Measurements from ENCODE around the gene CADM4.

The CADM4 gene

DNA sequence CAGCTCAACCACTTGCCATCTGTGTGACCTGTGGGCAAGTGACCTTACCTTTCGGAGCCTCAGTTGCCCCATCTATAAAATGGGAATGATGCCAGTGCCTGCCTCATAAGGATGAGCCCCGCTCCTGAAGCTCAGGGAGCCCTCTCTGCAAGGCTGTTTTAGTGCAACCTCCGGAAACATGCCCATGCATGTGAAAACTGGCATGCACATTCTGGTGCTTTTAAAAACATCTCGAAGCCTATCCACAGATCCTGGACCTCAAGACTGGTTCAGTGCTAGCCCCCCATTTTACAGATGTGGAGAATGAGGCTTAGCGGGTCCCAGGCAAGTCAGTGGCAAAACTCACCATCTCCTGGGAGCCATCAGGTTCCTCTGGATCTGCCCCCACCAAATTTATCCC lies 5.6 kb downstream of the CADM4 start:
- DNase-seq (ENCODE audit: low read depth), result no peak

DNA sequence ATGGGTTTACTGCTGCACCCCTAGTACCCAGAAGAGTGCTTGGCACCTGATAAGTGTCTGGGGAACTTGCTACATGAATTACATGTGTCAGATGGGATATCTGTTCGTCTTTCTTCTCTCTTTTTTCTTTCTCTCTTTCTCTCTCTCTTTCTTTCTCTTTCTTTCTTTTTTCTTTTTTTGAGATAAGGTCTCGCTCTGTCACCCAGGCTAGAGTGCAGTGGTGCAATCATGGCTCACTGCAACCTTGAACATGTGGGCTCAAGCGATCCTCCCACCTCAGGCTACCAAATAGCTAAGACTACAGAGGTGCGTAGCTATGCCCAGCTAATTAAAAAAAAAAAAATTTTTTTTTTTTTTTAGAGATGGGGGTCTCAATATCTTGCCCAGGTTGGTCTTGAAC lies 6.1 kb downstream of the CADM4 start:
- DNase-seq (ENCODE audit: low read depth), result no peak

DNA sequence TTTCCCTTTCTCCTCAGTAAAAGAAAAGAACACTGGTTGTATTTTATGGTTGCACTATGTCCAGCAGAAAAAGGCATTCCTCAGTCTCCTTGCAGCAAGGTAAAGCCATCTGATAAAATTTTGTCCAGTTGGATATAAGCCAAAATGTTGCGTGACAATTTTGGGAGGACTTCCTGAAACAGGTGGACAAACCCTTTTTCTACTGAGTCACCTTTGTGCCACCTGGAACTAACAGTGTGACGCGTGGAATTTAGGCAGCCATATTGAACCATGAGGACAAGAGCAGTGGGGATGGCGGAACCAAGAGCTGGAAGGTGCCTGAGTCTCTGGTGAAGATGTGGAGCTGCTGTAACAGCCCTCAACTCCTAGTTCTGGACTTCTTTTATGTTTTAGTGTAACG lies 8.2 kb downstream of the CADM4 start:
- DNase-seq (ENCODE audit: low read depth), result no peak

DNA sequence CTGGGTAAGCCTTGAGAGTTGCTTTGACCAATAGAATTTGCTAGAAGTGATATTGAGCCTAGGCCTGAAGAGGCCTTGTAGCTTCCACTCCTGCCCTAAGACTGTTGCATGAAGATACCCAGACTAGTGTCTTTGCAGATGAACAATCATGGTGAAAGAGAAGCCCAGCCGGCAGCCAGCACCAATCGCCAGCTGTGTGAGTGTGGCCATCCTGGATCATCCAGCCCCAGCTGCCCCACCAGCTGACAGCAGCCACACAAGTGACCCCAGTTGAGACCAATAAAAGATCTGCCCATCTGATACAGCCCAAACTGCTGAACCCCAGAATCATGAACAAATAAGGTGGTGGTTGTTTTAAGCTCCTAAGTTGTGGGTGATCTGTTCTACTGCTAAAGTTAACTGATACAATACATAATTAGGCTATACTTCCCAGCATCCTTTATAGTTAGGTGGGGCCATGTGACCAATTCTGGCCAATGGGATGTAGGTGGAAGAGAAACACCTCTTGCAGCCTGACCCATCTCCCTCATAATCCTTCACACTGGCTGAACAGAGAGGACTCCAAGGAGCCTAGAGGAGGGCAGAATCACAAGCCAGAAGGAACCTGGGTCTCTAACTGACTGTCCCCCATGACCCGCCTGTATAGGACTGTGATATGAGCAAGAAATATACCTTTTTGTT lies 10.9 kb downstream of the CADM4 start:
- no peak for DNase-seq (ENCODE audit: low read depth)

DNA sequence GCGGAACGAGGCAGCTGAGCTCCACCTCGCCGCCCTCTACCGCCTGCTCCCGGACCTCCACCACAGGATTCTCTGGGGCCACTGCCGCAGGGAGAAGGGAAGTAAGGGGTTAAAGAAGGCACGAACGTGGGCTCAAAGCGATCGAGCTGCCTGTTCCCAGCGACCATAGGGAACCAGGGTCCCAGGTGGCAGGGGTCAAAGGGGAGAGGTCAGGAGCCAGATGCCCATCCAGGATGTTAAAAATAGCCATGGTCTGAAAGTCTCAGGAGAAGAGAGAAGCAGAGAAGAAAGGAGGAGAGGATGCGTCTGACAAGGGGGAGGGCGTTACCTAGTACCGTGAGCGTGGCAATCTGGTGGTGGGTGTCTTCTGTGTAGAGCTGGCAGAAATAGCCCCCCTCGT lies 12.8 kb downstream of the CADM4 start:
- DNase-seq (ENCODE audit: low read depth), result no peak

DNA sequence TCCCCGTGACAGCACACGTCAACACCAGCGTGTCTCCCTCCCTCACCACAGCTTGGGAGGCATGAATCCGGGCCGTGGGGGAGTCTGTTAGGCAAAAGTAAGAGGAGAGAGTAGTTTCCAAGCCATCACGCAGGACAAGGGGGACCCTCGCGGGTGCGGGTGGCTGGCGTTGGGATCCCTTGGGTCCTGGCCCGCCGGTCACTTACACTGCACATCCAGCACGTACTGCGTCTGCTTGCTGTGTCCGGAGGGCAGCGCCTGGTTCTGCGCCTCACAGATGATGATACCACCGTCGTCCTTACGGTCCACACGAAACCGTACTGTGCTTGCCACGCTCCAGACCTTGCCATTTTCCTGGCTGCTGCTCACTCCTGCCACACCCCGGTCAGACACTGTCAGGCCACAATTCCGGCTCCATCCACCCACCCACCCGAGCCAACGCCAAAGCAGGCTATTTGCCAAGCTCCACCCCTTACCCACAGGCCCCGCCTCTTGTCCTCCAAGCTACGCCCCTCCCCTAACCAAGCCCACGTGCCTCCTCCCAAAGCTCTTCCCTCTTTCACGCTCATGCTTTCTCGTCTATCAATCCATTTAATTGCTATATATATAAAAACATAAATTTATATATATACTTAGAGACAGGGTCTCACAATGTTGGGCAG lies 13.6 kb downstream of the CADM4 start:
- DNase-seq (ENCODE audit: low read depth), result no peak

DNA sequence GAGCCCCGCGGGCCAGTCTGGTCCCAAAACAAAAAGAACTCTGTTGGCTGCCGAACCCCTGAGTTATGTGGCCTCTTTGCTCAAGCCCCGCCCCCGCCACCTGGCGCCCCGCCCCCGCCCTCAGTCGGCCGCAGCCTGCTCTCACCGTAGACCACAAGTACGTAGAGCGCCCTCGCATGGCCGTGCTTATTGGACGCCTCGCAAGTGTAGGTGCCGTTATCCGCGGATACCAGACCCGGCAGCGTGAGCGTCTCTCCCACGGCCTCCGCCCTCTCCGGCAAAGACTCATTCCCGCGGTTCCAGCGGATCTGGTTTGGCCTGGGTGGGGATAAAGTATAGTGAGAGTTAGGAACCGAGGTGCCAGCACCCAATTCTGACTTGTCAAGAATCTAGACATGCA lies 14.7 kb downstream of the CADM4 start:
- peak; percentile 75 for DNase-seq (ENCODE audit: low read depth)

DNA sequence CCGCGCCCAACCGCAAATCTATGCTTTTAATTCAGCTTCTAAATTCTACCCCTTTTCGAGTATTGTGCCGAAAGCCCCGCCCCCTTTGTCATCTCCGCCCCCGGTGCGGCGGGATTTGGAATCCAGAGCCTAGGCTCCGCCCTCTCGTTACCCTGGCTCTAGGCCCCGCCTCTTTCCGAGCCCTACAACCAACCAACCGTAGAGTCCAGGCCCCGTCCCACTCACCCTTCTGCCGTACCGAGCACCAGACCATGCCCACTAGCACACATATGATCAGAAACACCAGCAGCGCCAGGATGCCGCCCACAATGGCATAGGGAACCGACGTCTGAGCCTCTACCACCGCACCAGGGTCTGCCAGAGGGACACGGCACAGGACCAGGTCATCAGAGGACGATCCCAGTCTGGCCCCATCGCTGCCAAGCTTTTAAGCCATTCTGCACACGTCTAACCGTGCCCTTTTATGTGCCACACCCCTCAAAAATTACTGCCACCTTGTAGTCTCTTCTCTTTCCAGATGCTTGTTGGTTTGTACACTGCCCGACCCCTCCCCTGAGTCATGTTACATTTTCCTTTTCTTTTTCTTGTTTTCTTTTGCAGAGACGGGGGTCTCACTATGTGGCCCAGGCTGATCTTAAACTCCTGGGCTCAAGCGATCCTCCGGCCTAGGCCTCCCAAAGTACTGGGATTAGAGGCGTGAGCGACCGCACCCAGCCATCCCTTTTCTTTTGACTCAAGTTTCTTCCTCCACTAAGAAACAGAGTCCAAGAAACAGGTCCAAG lies 15.6 kb downstream of the CADM4 start:
- DNase-seq (ENCODE audit: low read depth), result no peak

DNA sequence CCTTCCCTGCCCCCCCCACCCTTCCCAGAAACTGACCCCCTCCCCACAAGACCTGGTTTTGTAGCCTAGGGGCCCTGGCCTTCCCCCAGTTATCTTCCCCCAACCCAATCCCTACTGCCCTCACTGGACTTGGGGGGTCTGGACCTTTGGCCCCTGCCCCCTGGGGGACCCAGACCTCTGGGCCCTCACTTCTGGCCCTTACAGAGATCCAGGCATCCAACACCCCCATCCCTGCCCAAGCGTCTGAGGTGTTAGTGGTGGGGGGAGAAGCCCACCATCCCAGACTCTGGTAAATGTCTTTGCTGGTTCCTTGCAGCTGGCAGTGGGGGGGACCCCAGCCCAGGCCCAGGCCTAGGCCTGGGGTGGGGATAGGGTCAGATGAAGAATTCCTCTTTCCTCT lies 16.7 kb downstream of the CADM4 start:
- DNase-seq (ENCODE audit: low read depth), result no peak

DNA sequence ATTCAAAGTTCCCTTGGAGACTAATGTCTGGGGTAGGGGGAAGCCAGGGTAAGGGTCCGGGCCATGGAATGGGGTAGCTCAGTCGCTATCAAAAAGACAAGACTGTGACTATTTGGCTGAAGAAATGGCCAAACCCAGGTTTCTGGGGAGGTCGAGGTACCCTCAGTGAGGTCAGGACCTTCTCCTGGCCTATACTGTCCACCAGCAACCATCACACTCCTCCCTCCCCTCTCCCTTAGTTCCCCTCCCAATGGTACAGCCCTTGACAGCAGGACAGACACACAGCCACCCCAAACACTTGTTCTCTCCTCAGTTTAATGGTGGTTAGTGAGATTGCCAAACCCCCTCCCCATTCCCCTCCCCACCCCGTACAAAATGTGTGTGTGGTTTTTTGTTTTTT lies 17.6 kb downstream of the CADM4 start:
- DNase-seq (ENCODE audit: low read depth), result no peak

DNA sequence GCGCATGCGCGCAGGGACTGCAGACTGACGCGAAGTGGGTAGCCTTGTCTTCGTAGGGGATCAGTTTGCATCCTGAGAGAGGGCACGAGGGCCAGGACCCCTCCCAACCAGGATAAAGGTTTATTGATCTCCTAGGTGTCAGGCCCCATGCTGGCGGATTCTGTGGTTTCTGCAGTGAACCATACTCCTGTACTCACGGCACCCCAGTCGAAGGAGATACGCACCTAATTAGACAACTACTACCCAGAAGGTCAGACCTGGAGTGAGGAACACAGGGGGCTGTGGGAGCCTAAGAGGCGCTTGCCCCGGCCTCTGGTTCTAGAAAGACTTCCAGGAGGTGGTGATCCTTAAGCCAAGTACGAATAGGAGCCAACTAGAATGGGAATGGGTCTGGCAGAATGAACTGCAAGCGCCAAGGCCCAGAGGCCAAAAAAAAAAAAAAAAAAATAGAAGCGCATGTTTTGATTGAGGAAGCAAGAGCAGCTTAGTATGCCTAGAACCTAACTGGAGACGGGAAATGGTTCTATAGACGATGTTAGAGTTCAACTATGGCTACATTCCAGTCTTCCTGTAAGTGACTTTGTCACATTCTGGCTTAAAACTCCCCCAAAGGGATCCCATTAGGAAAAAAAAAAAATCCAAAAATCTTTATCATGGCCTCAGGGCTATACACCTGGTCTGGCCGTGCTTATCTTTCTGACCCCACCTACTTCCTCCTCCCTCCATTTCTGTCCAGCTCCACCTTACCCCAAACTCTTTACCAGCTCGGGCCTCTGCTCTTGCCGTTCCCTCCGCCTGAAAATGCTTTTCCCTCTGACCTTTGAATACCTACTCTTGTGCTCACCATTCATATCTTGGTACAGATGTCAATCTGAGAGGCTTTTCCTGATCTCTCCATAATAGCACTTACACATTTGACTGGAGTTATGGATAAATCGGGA lies 19.3 kb downstream of the CADM4 start:
- DNase-seq (ENCODE audit: low read depth), result peak; percentile 76

DNA sequence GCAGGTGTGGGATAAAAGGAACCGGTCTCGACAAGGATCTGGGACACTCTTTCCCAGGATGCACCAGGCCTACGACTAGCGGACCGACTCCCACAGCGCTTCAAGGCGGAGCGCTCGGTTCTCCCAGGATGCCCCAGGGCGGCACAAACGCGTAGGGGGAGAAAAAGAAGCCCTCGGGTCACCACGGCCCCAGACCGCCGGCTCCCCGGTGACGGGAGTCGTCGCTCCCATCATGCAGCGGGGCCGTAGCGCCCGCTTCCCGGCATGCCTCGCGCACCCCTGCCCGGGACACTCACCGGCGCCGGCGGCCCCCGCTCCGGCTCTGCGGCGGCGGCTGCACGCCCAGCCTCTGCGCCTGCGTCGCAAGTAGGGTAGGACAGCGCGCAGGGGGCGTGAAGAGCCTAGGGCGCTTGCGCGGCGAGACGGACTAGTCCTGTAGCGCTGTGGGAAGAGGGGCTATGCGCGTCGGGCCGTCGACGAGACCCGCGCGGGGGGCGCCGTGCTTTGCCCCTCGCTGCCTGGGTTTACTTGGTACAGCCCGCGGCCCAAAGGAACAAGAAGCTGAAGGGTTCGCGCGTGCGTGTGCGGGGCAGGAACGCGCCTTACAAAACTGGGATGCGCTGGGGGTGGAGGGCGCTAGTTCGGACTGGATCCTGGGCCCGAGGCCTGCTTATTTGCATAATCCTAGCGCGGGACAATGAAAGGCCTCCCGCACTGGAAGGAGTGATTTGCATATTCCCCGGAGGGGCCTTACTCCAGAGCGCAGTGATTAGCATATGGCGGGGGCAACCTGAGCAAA lies 20.2 kb downstream of the CADM4 start, which contains the start of gene ZNF428:
Gene ZNF428, minus strand, starts transcription at position 368 of the 799 bp plus-strand sequence. CDS start 5,325 bp downstream, outside the sequence.
- DNase-seq (ENCODE audit: low read depth), result peak; percentile 66

DNA sequence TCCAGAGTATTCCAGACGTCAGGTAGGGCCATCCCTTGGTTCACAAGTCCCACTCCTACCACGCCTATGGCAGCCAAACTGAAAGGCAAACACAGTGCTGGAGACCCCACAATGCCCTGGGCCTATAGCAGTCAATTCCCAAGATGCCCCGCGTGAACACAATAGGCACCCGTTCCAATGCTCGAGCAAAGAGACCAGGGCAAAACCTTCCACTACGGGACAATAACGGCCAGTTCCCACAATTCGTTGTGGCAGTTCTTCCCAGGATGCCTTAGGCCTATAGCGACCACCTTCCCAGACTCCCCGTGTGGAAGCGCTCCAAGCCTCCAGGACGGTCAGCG lies 20.8 kb downstream of the CADM4 start:
- peak; percentile 33 for DNase-seq (ENCODE audit: low read depth)

DNA sequence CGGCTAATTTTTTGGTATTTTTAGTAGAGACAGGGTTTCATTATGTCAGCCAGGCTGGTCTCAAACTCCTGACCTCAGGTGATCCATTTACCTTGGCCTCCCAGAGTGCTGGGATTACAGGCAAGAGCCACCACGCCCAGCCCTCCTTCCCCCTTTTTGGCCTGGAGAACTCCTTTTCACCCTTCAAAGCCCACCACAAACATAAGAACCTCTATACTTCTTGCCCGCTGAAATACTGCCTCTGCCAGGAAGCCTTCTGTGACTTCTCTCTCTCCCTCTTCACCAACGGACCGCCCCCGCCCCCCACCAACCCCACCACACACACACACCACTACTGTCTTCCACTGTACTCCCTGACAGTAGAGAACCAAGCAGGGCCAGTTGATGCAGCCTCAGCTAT lies 22.7 kb downstream of the CADM4 start:
- no peak for DNase-seq (ENCODE audit: low read depth)

DNA sequence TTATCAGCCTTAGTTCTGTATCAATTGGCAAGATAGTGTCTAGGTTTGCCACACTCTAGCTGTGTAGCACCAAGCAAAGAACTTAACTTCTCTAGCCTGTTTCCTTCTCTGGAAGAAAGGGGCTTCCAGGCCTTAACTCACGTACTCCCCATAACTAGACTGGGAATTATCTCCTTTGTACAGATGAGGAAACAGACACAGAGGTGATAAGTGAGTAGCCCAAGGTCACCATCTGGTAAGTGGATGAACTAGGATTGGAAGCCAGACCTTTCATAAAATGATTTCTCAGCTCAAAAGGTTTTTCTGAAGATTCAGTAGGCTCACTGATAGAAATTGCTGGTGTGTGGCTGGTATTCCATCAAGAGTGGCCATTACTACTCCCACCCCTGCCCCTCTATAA lies 23.3 kb downstream of the CADM4 start:
- DNase-seq (ENCODE audit: low read depth), result no peak

DNA sequence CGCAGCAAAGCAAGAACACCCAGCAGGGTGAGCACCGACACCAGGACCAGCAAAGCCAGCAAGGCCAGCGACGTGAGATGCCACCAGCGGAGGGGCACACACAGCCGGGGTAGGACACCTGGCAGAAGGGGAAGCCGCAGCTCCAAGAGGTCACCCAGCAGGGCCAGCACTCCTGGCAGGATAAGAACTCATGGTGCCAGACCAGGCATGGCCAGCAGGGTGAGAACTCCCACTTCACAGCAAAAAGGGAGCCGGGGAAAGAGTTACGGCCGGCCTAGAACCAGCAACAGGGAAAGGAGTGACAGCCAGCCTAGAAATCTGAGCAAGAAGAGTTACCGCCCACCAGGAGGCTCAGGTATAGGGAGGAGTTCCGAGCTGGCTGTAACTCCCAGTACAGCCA lies 27.3 kb downstream of the CADM4 start:
- no peak for DNase-seq (ENCODE audit: low read depth)

DNA sequence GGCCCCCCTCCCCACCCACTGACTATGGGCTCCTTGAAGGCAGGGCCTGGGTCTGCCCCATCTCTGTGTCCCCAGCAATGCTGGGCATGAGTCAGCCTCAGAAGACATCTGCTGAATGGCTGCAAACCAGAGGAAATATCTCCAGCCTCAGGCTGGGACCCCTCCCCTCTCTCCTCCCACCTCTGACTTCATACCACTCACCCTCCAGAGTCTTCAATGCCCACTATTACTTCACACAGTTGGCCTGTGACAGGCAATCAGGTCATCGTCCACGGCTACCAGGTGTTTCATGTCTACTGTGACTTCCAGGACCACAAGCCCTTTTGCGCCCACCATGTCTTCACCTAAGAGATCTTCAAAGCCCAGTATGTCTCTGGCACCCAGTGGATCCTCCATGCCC lies 27.9 kb downstream of the CADM4 start, which contains the start of gene SRRM5:
Gene SRRM5, plus strand, starts transcription at position 301 of the 400 bp plus-strand sequence. Its CDS starts 34 bp downstream, at position 335.
- DNase-seq (ENCODE audit: low read depth), result no peak

DNA sequence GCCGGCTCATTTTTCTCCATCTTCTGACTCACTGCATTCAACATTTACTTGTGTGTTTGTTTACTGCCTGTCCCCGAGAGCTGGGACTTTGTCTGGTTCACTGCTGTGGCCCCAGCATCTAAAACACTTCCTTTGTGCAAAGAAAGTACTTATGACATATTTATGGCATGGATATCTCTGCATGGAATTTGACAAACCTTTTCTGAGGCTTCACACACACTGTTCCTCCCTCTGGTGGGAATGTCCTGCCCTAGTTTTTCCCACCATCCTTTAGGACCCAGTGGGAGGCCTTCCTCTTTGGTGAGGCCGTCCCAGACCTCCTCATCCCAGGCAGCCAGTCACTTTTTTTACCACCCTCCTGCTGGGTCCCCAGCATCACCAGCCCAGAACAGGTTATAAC lies 29.2 kb downstream of the CADM4 start:
- no peak for DNase-seq (ENCODE audit: low read depth)

DNA sequence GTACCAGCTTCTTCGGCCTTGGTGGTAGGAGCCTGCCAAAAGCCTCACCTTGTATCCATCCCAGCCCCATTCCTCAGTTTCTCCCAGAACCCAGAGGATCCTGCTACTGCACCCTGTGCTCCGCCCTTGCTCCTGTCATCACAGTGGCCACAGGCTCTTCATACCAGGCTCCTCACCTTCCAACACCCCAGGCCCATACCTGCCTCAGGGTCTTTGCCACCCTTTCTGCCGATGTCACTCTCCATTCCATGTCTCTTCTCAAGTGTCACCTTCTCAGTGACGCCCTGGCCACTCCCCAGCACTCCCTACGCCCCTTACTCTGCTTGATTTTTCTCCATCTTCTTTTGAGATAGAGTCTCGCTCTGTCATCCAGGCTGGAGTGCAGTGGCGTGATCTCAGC lies 29.8 kb downstream of the CADM4 start:
- no peak for DNase-seq (ENCODE audit: low read depth)

DNA sequence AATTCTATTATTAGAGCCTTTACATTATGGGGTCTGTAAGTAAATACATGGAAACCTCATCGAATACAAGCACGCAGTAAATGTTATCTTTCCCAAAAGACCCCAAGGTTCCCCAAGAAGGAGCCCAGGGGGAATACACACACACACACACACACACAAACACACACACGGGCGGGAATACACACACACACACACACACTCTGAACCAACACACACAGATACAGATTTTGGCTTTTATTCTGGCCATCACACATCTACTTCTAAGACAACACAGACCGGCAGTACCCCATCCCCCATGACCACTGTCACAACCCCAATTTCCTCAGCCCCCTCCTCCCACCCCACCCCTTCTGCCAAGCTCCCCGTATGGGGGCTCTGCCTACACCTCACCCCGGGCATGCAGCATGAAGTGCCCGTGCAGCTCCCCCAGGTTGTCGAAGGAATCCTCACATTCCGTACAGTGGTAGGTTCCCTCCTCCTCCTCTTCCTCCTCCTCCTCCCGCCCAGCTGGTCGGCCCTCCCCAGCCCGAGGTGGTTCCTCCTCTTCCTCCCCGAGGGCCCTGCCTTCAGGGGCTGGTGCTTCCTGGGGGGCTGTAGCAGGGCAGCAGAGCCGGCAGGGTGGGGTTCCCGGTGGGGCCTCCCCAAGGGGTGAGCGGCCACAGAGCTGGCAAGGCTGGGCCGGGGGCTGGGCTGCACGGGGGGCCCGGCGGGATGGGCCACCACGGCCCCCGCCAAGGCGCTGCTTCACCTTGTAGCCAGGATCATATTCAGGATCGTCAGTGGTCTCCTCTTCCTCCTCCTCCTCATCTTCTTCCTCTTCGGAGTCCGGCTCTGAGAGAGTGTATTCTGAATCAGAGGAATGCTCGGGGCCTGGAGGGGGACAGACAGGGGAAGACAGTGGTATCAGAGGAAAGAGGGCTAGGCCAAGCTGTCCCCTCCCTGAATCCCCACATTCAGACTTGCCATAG lies 32.1 kb downstream of the CADM4 start:
- no peak for DNase-seq (ENCODE audit: low read depth)
